H9 (cell line): ENCODE data around the gene PXDN. TPM values are rescaled to one million over a fixed set of nuclear protein-coding genes. Genes with fewer than 3 reads are reported as not detected.

Source experiments
- DNase-seq: peaks from one replicate; pipeline ENCODE4 v3.0.0-alpha.2; 2017
- H2AFZ ChIP-seq: one replicate; pipeline ENCODE4 v1.6.1; 2013; ENCODE audit warnings: mild to moderate bottlenecking, low read length, control low read depth, moderate library complexity
- H2AK5ac ChIP-seq: 2 replicates; pipeline ENCODE4 v1.6.1; 2013; ENCODE audit warnings: low read length, control low read depth, mixed read lengths; ENCODE audit not compliant: insufficient read length
- H2BK120ac ChIP-seq: one replicate; pipeline ENCODE4 v1.6.1; 2013; ENCODE audit warnings: low read depth, mild to moderate bottlenecking, low read length, control low read depth, inconsistent platforms; ENCODE audit not compliant: poor library complexity, severe bottlenecking
- H2BK12ac ChIP-seq: 2 replicates; pipeline ENCODE4 v1.6.1; 2013; ENCODE audit warnings: low read length, control low read depth, mixed read lengths, low read depth; ENCODE audit not compliant: insufficient read length
- H2BK15ac ChIP-seq: 2 replicates; pipeline ENCODE4 v1.6.1; 2013; ENCODE audit warnings: low read depth, low read length, control low read depth
- H2BK20ac ChIP-seq: one replicate; pipeline ENCODE4 v1.6.1; 2013; ENCODE audit warnings: low read depth, mild to moderate bottlenecking, low read length, control low read depth, inconsistent platforms; ENCODE audit not compliant: poor library complexity, severe bottlenecking
- H2BK5ac ChIP-seq: 2 replicates; pipeline ENCODE4 v1.6.1; 2013; ENCODE audit warnings: low read length, control low read depth, mixed read lengths; ENCODE audit not compliant: insufficient read length
- H3K14ac ChIP-seq: 2 replicates; pipeline ENCODE4 v1.6.1; 2013; ENCODE audit warnings: low read length, control low read depth; ENCODE audit not compliant: insufficient read depth
- H3K18ac ChIP-seq: 2 replicates; pipeline ENCODE4 v1.6.1; 2013; ENCODE audit warnings: low read depth, mild to moderate bottlenecking, mixed read lengths, low read length, control low read depth; ENCODE audit not compliant: insufficient read length
- H3K23ac ChIP-seq: 2 replicates; pipeline ENCODE4 v1.6.1; 2013; ENCODE audit warnings: low read length, control low read depth, mixed read lengths, low read depth; ENCODE audit not compliant: insufficient read length
- H3K23me2 ChIP-seq: 2 replicates; pipeline ENCODE4 v1.6.1; 2013; ENCODE audit warnings: low read depth, mild to moderate bottlenecking, mixed read lengths, low read length, control low read depth; ENCODE audit not compliant: insufficient read length, poor library complexity, severe bottlenecking
- H3K27ac ChIP-seq: 2 replicates; pipeline ENCODE4 v1.5.1; 2013; ENCODE audit warnings: low read length, control low read depth, mixed read lengths, low read depth; ENCODE audit not compliant: insufficient read length
- H3K27me3 ChIP-seq: 2 replicates; pipeline ENCODE4 v1.6.1; 2013; ENCODE audit warnings: low read length, control low read depth, inconsistent platforms; ENCODE audit not compliant: insufficient read depth
- H3K4ac ChIP-seq: 2 replicates; pipeline ENCODE4 v1.6.1; 2013; ENCODE audit warnings: low read depth, mild to moderate bottlenecking, control low read depth, inconsistent platforms, low read length, moderate library complexity
- H3K4me1 ChIP-seq: 2 replicates; pipeline ENCODE4 v1.6.1; 2013; ENCODE audit warnings: low read length, control low read depth, inconsistent platforms; ENCODE audit not compliant: insufficient read depth
- H3K4me2 ChIP-seq: 2 replicates; pipeline ENCODE4 v1.6.1; 2013; ENCODE audit warnings: low read length, control low read depth, mixed read lengths; ENCODE audit not compliant: insufficient read length, insufficient read depth
- H3K56ac ChIP-seq: 2 replicates; pipeline ENCODE4 v1.6.1; 2013; ENCODE audit warnings: low read depth, mild to moderate bottlenecking, mixed read lengths, low read length, control low read depth; ENCODE audit not compliant: insufficient read length
- H3K79me1 ChIP-seq: 2 replicates; pipeline ENCODE4 v1.6.1; 2013; ENCODE audit warnings: low read depth, mild to moderate bottlenecking, moderate library complexity, low read length, control low read depth, inconsistent platforms; ENCODE audit not compliant: insufficient read depth, poor library complexity, severe bottlenecking
- H3K79me2 ChIP-seq: 2 replicates; pipeline ENCODE4 v1.6.1; 2013; ENCODE audit warnings: low read length, control low read depth, inconsistent platforms; ENCODE audit not compliant: insufficient read depth
- H3K9ac ChIP-seq: 2 replicates; pipeline ENCODE4 v1.6.1; 2013; ENCODE audit warnings: low read length, control low read depth, mixed read lengths; ENCODE audit not compliant: insufficient read length; ENCODE audit errors: extremely low read depth
- H3K9me3 ChIP-seq: one replicate; pipeline ENCODE4 v1.6.1; 2013; ENCODE audit warnings: low read depth, low read length, inconsistent platforms; ENCODE audit not compliant: control insufficient read depth
- H3T11ph ChIP-seq: one replicate; pipeline ENCODE4 v1.6.1; 2013; ENCODE audit warnings: mild to moderate bottlenecking, low read length, control low read depth, inconsistent platforms
- H4K20me1 ChIP-seq: one replicate; pipeline ENCODE4 v1.6.1; 2013; ENCODE audit not compliant: control insufficient read depth, insufficient read length, insufficient read depth
- H4K5ac ChIP-seq: 2 replicates; pipeline ENCODE4 v1.6.1; 2013; ENCODE audit warnings: low read depth, mild to moderate bottlenecking, mixed read lengths, low read length, control low read depth; ENCODE audit not compliant: insufficient read length
- H4K8ac ChIP-seq: replicated peaks from 2 replicates; pipeline ENCODE4 v1.6.1; 2013; ENCODE audit warnings: low read length, control low read depth, mixed read lengths, low read depth; ENCODE audit not compliant: insufficient read length
- H4K91ac ChIP-seq: 2 replicates; pipeline ENCODE4 v1.6.1; 2013; ENCODE audit warnings: low read depth, mild to moderate bottlenecking, moderate library complexity, mixed read lengths, low read length, control low read depth; ENCODE audit not compliant: insufficient read length
- H3K27ac Mint-ChIP-seq, 3 experiments: 2 replicates in 2 of 3; 3 replicates in 1 of 3; pipeline ENCODE4 v1.8.0; 2020 to 2021; ENCODE audit warnings: mixed read lengths in 3 of 3, mild to moderate bottlenecking in 1 of 3, moderate library complexity in 1 of 3
- H3K27me3 Mint-ChIP-seq: 2 replicates; pipeline ENCODE4 v1.8.0; 2021; ENCODE audit warnings: low read depth, mild to moderate bottlenecking, moderate library complexity, mixed read lengths
- H3K36me3 Mint-ChIP-seq, 3 experiments: 2 replicates in 2 of 3; 3 replicates in 1 of 3; pipeline ENCODE4 v1.8.0; 2020 to 2021; ENCODE audit warnings: low read depth in 3 of 3, mixed read lengths in 3 of 3; ENCODE audit not compliant: insufficient read depth in 1 of 3
- H3K4me1 Mint-ChIP-seq, 2 experiments: 2 replicates each; pipeline ENCODE4 v1.8.0; 2020; ENCODE audit warnings: mixed read lengths in 2 of 2
- H3K4me3 Mint-ChIP-seq, 2 experiments: 2 replicates in 1 of 2; 3 replicates in 1 of 2; pipeline ENCODE4 v1.8.0; 2020 to 2021; ENCODE audit warnings: mild to moderate bottlenecking in 2 of 2, mixed read lengths in 2 of 2, moderate library complexity in 1 of 2
- H3K9me3 Mint-ChIP-seq, 2 experiments: 2 replicates in 1 of 2; 3 replicates in 1 of 2; pipeline ENCODE4 v1.8.0; 2020; ENCODE audit warnings: mild to moderate bottlenecking in 2 of 2, mixed read lengths in 2 of 2, moderate library complexity in 1 of 2
- WGBS: extraction: QIAGEN DNeasy Blood & Tissue Kit; methylation state at CpG from one replicate; pipeline ENCODE4 v1.1.7; 2013; ENCODE audit warnings: missing lambda C conversion rate, low lambda C conversion rate, mixed read lengths; ENCODE audit not compliant: insufficient read length; ENCODE audit errors: extremely low coverage; 5-methylcytosine and 5-hydroxymethylcytosine counted together
- total RNA-seq: library from RNA; stranded (reverse); gene quantifications from 2 replicates; pipeline ENCODE4 v1.2.1, GENCODE V29; 2021
- TF ChIP-seq, protein P1 (sequence below): fragments of 200-600 bp; sonication (generic); conservative IDR thresholded peaks from 3 replicates; pipeline ENCODE4 v1.8.0; 2021; ENCODE audit warnings: antibody characterized with exemption, mild to moderate bottlenecking

PXDN gene
- total RNA-seq, 1 experiment from 2014 or later: 146 TPM

DNA sequence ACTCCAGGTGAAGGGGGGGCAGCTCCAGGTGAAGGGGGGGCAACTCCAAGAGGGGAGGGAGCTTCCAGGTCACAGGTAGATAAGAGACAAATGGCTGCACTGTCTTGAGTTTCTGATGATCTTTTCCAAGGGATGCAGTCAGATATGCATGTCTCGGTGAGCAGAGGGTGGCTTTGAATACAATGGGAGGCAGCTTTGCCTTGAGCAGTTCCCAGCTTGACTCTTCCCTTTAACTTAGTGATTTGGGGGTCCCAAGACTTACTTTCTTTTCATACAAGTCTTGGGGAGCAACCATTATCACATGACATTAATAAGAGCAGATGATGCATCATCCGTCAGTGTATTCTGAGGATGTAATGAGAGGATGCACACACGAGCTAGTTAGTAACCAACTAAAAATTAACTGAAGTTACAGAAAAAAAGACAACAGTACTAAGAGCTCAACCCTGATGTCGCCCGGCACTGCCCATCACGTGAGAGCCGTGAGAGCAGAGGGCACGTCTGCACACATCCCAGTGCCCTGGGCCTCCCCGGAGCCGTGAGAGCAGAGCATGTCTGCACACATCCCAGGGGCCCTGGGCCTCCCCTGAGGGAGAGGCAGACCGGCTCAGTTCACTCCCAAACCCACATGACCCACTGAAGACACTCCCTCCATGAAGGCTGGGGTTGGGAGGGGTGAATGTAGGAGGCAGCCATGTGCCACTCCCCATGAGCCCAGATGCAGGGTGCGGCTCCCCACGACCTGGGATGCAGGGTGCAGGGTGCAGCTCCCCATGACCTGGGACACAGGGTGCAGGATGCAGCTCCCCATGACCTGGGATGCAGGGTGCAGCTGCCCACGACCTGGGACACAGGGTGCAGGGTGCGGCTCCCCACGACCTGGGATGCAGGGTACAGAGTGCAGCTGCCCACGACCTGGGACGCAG is 39.4 kb downstream of the PXDN start:
- Histone ChIP-seq H4K20me1 (peaks cover 7% of the 10 kb centered on the region), H3K23me2 (no peaks in the 10 kb centered on the region), H3T11ph (no peak overlapping the region), H4K91ac (no peak overlapping the region), H2AK5ac (no peak overlapping the region), H2BK15ac (no peak overlapping the region), H3K4me1 (peaks cover 4% of the 10 kb centered on the region), H3K27me3 (no peaks in the 10 kb centered on the region), H2BK5ac (no peak overlapping the region), H3K56ac (no peak overlapping the region), H4K8ac (no peak overlapping the region), H2BK12ac (no peak overlapping the region), H2AFZ (no peak overlapping the region), H3K18ac (no peak overlapping the region), H3K9ac (no peak overlapping the region), H3K79me2 (no peaks in the 10 kb centered on the region; the same call in 1 of the 2 replicates), H3K9me3 (no peaks in the 10 kb centered on the region), H3K14ac (no peak overlapping the region; the same call in 1 of the 2 replicates), H2BK20ac (no peak overlapping the region), H2BK120ac (no peak overlapping the region), H3K4ac (no peak overlapping the region), H3K4me2 (no peak overlapping the region), H3K27ac (no peak overlapping the region), H3K79me1 (no peaks in the 10 kb centered on the region), H4K5ac (no peak overlapping the region), H3K23ac (no peak overlapping the region)
- Mint-ChIP-seq H3K36me3 (peaks cover 0 to 2% (median 0%) of the 10 kb centered on the region in 3 experiments; a peak in 3 of 7 replicates), H3K27ac (no peak overlapping the region), H3K4me1 (peaks cover 54 to 65% of the 10 kb centered on the region in 2 experiments), H3K27me3 (peaks cover 1% of the 10 kb centered on the region; the same call in 1 of the 2 replicates), H3K9me3 (no peaks in the 10 kb centered on the region; a peak in 1 of 5 replicates), H3K4me3 (no peak overlapping the region)
- no peak for DNase-seq
- no CpG with 5 or more reads among the region's 18 CpGs for WGBS
- TF ChIP-seq, protein P1, sequence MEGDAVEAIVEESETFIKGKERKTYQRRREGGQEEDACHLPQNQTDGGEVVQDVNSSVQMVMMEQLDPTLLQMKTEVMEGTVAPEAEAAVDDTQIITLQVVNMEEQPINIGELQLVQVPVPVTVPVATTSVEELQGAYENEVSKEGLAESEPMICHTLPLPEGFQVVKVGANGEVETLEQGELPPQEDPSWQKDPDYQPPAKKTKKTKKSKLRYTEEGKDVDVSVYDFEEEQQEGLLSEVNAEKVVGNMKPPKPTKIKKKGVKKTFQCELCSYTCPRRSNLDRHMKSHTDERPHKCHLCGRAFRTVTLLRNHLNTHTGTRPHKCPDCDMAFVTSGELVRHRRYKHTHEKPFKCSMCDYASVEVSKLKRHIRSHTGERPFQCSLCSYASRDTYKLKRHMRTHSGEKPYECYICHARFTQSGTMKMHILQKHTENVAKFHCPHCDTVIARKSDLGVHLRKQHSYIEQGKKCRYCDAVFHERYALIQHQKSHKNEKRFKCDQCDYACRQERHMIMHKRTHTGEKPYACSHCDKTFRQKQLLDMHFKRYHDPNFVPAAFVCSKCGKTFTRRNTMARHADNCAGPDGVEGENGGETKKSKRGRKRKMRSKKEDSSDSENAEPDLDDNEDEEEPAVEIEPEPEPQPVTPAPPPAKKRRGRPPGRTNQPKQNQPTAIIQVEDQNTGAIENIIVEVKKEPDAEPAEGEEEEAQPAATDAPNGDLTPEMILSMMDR: no peak
